HEK293 (cell line): ENCODE results near the gene COPS4.
A peak's percentile ranks its signal among the peaks of the same experiment; 100 is the strongest.

Experiments
- CTCF ChIA-PET: fragments of 350-600 bp; formaldehyde crosslinking; extraction: SDS; loops from one replicate; lab custom pipeline; 2021; ENCODE audit warnings: antibody characterized with exemption; lab: Yijun Ruan, JAX
- POLR2A ChIA-PET: fragments of 300-600 bp; formaldehyde crosslinking; extraction: SDS; loops from one replicate; lab custom pipeline; 2020; ENCODE audit warnings: antibody characterized with exemption, inconsistent platforms; lab: Yijun Ruan, JAX
- H3K27ac ChIP-seq: fragments of 200-500 bp; sonication (Bioruptor generic); 2 replicates; pipeline ENCODE4 v1.5.1; 2014; ENCODE audit warnings: low read depth, low read length, control low read depth, inconsistent platforms; ENCODE audit errors: extremely low read depth
- H3K36me3 ChIP-seq, 2 experiments: fragments of 200-500 bp in 1 of 2; sonication (Bioruptor generic) in 1 of 2; 1 replicate in 1 of 2; 2 replicates in 1 of 2; pipeline ENCODE4 v1.5.1; 2014 to 2017; ENCODE audit warnings: inconsistent platforms in 2 of 2, low read length in 2 of 2; ENCODE audit not compliant: control insufficient read depth in 2 of 2, insufficient read depth in 1 of 2
- H3K4me1 ChIP-seq: fragments of 200-500 bp; sonication (Bioruptor generic); 2 replicates; pipeline ENCODE4 v1.5.1; 2014; ENCODE audit warnings: mild to moderate bottlenecking, low read length, inconsistent platforms; ENCODE audit not compliant: control insufficient read depth, insufficient read depth
- H3K4me3 ChIP-seq: 2 replicates; pipeline ENCODE4 v1.5.1; 2011; ENCODE audit warnings: low read depth, mild to moderate bottlenecking, control low read depth, low read length, moderate library complexity
- H3K9me3 ChIP-seq: fragments of 200-500 bp; sonication (Bioruptor generic); 2 replicates; pipeline ENCODE4 v1.5.1; 2014; ENCODE audit warnings: low read depth, low read length, inconsistent platforms; ENCODE audit not compliant: control insufficient read depth, insufficient read depth
- GLI2 ChIP-seq: fragments of 450-650 bp; formaldehyde crosslinking; IDR thresholded peaks from 2 replicates; pipeline ENCODE4; 2017; ENCODE audit warnings: missing biosample characterization, missing genetic modification characterization, low read depth, borderline replicate concordance
- GLIS2 ChIP-seq: fragments of 450-650 bp; formaldehyde crosslinking; IDR thresholded peaks from 2 replicates; pipeline ENCODE4 v1.5.1; 2016; ENCODE audit warnings: missing biosample characterization, missing genetic modification characterization
- HOXC10 ChIP-seq: sonication (generic); formaldehyde crosslinking; IDR thresholded peaks from 2 replicates; pipeline ENCODE4 v1.8.1; 2023; ENCODE audit warnings: mild to moderate bottlenecking, missing genetic modification reagents
- KLF7 ChIP-seq: fragments of 450-650 bp; formaldehyde crosslinking; IDR thresholded peaks from 2 replicates; pipeline ENCODE4 v1.5.1; 2016; ENCODE audit warnings: missing biosample characterization, missing genetic modification characterization, borderline replicate concordance
- KLF8 ChIP-seq: fragments of 450-650 bp; formaldehyde crosslinking; IDR thresholded peaks from 2 replicates; pipeline ENCODE4 v1.5.1; 2016; ENCODE audit warnings: missing biosample characterization, missing genetic modification characterization
- KLF9 ChIP-seq: fragments of 450-650 bp; formaldehyde crosslinking; IDR thresholded peaks from 2 replicates; pipeline ENCODE4 v1.5.1; 2016; ENCODE audit warnings: missing biosample characterization, missing genetic modification characterization, low read depth
- SCRT2 ChIP-seq: fragments of 450-650 bp; formaldehyde crosslinking; IDR thresholded peaks from 2 replicates; pipeline ENCODE4 v1.5.1; 2016; ENCODE audit warnings: missing biosample characterization, missing genetic modification characterization
- SP2 ChIP-seq: fragments of 450-650 bp; formaldehyde crosslinking; IDR thresholded peaks from 2 replicates; pipeline ENCODE4 v1.5.1; 2016; ENCODE audit warnings: missing biosample characterization, missing genetic modification characterization
- WT1 ChIP-seq: fragments of 450-650 bp; formaldehyde crosslinking; IDR thresholded peaks from 2 replicates; pipeline ENCODE4 v1.5.1; 2016; ENCODE audit warnings: missing biosample characterization, missing genetic modification characterization
- YY2 ChIP-seq: fragments of 450-650 bp; formaldehyde crosslinking; IDR thresholded peaks from 2 replicates; pipeline ENCODE4 v1.5.1; 2016; ENCODE audit warnings: missing biosample characterization, missing genetic modification characterization
- ZBTB8A ChIP-seq: fragments of 450-650 bp; formaldehyde crosslinking; IDR thresholded peaks from 2 replicates; pipeline ENCODE4 v1.5.1; 2016; ENCODE audit warnings: missing biosample characterization, missing genetic modification characterization
- ZFP37 ChIP-seq: fragments of 450-650 bp; formaldehyde crosslinking; IDR thresholded peaks from 2 replicates; pipeline ENCODE4 v1.5.1; 2016; ENCODE audit warnings: missing biosample characterization, missing genetic modification characterization
- ZNF114 ChIP-seq: fragments of 450-650 bp; formaldehyde crosslinking; IDR thresholded peaks from 2 replicates; pipeline ENCODE4 v1.5.0; 2017; ENCODE audit warnings: missing biosample characterization, missing genetic modification characterization
- ZNF133 ChIP-seq: fragments of 450-650 bp; formaldehyde crosslinking; IDR thresholded peaks from 2 replicates; pipeline ENCODE4 v1.5.1; 2016; ENCODE audit warnings: missing biosample characterization, missing genetic modification characterization
- ZNF146 ChIP-seq: fragments of 450-650 bp; formaldehyde crosslinking; IDR thresholded peaks from 2 replicates; pipeline ENCODE4 v1.5.1; 2016; ENCODE audit warnings: missing biosample characterization, missing genetic modification characterization
- ZNF2 ChIP-seq: fragments of 450-650 bp; formaldehyde crosslinking; IDR thresholded peaks from 2 replicates; pipeline ENCODE4 v1.5.1; 2016; ENCODE audit warnings: missing biosample characterization, missing genetic modification characterization
- ZNF248 ChIP-seq: fragments of 450-650 bp; formaldehyde crosslinking; IDR thresholded peaks from 2 replicates; pipeline ENCODE4 v1.5.1; 2017; ENCODE audit warnings: missing biosample characterization, missing genetic modification characterization
- ZNF324 ChIP-seq: fragments of 450-650 bp; formaldehyde crosslinking; IDR thresholded peaks from 2 replicates; pipeline ENCODE4 v1.5.1; 2016; ENCODE audit warnings: missing biosample characterization, missing genetic modification characterization
- ZNF335 ChIP-seq: fragments of 450-650 bp; formaldehyde crosslinking; conservative IDR thresholded peaks from 2 replicates; pipeline ENCODE4 v1.5.1; 2016; ENCODE audit warnings: missing biosample characterization, missing genetic modification characterization
- ZNF354C ChIP-seq: fragments of 450-650 bp; formaldehyde crosslinking; IDR thresholded peaks from 2 replicates; pipeline ENCODE4 v1.5.1; 2016; ENCODE audit warnings: missing biosample characterization, missing genetic modification characterization, low read depth, borderline replicate concordance
- ZNF366 ChIP-seq: fragments of 450-650 bp; formaldehyde crosslinking; conservative IDR thresholded peaks from 2 replicates; pipeline ENCODE4 v1.5.1; 2016; ENCODE audit warnings: missing biosample characterization, missing genetic modification characterization
- ZNF426 ChIP-seq: fragments of 450-650 bp; formaldehyde crosslinking; IDR thresholded peaks from 2 replicates; pipeline ENCODE4 v1.5.1; 2017; ENCODE audit warnings: missing biosample characterization, missing genetic modification characterization, mild to moderate bottlenecking, inconsistent platforms, moderate library complexity
- ZNF514 ChIP-seq: fragments of 450-650 bp; formaldehyde crosslinking; IDR thresholded peaks from 2 replicates; pipeline ENCODE4 v1.5.1; 2016; ENCODE audit warnings: missing biosample characterization, missing genetic modification characterization
- ZNF544 ChIP-seq: fragments of 450-650 bp; formaldehyde crosslinking; IDR thresholded peaks from 2 replicates; pipeline ENCODE4 v1.5.0; 2017; ENCODE audit warnings: missing biosample characterization, missing genetic modification characterization
- ZNF626 ChIP-seq: fragments of 450-650 bp; sonication (Bioruptor Pico); formaldehyde crosslinking; IDR thresholded peaks from 2 replicates; pipeline ENCODE4 v1.5.1; 2018; ENCODE audit warnings: missing biosample characterization, missing genetic modification characterization, inconsistent platforms
- ZNF670 ChIP-seq: fragments of 450-650 bp; formaldehyde crosslinking; IDR thresholded peaks from 2 replicates; pipeline ENCODE4 v1.5.1; 2016; ENCODE audit warnings: missing biosample characterization, missing genetic modification characterization, low read depth
- ZSCAN30 ChIP-seq: fragments of 450-650 bp; IDR thresholded peaks from 2 replicates; pipeline ENCODE4 v1.5.1; 2018; ENCODE audit warnings: missing biosample characterization, mild to moderate bottlenecking, missing genetic modification characterization, moderate library complexity
- ZXDB ChIP-seq: fragments of 450-650 bp; formaldehyde crosslinking; IDR thresholded peaks from 2 replicates; pipeline ENCODE4 v1.5.1; 2016; ENCODE audit warnings: missing biosample characterization, missing genetic modification characterization
- TF ChIP-seq, protein P1 (sequence below): fragments of 450-650 bp; formaldehyde crosslinking; conservative IDR thresholded peaks from 2 replicates; pipeline ENCODE4 v1.5.1; 2016; ENCODE audit warnings: low read depth, missing biosample characterization, missing genetic modification characterization
- TF ChIP-seq, protein P2 (sequence below): fragments of 450-650 bp; formaldehyde crosslinking; IDR thresholded peaks from 2 replicates; pipeline ENCODE4 v1.5.1; 2016; ENCODE audit warnings: missing biosample characterization, missing genetic modification characterization
- TF ChIP-seq, protein P3 (sequence below): fragments of 450-650 bp; formaldehyde crosslinking; IDR thresholded peaks from 2 replicates; pipeline ENCODE4 v1.5.1; 2016; ENCODE audit warnings: missing biosample characterization, missing genetic modification characterization

Gene COPS4

DNA sequence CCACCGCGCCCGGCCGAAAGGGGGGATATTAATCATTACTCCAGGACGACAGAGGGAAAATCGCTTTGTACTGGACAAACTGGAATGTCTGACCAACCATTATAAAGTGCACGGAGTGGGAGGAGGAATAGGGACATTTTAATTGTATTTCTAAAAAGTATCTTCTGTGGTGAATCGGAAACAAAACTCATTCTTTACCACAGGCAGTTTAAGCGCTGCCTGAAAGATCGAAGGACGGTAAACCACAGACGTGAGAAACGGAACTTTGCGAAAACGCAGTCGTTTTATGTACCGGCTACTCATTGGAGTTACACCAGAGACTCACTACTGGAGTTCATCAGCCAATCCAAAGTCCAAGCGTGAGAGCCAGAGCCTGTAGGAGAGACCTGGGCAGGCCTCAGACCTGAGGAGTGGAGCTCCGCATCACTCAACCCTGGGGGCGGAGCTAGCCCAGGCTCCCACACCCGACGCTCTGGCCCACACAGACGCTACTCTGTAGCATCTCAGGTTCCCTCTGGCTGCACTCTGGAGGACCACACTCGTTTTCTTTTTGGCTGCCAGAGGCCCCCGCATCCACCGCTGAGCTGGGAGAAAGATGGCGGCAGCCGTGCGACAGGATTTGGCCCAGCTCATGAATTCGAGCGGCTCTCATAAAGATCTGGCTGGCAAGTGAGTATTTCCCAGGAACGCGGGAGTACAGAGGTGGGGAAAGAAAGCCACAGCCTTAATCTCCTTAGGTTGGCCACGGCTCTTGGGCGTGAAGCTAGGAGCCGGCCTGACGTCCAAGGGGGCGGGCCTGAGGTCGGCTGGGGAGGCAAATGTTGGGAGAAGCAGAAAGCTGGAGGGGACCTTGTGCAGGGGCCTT, at the start of gene COPS4:
Gene COPS4, plus strand, starts transcription at position 554 of the 865 bp plus-strand sequence. Its CDS starts 42 bp downstream, at position 596.
- CTCF ChIA-PET, result interaction anchor here (1.0 kb wide), 1 partner anchor 218 kb away, joined by 5 read pairs; no protein-coding TSS in a partner anchor
- POLR2A ChIA-PET, result interaction anchor here (0.5 to 1.4 kb wide), 20 partner anchors 10 to 661 kb away, joined by 3 to 58 read pairs (median 5); partner anchors contain the start of genes COQ2, HELQ, HNRNPD and LIN54
- no peaks in the 10 kb centered on the region for H3K36me3 ChIP-seq
- H3K4me1 ChIP-seq, result no peaks in the 10 kb centered on the region
- H3K27ac ChIP-seq, result peak within 1 kb of the TSS; percentile 54
- no peaks in the 10 kb centered on the region for H3K9me3 ChIP-seq
- peak within 1 kb of the TSS; percentile 89 for H3K4me3 ChIP-seq
- TF ChIP-seq ZNF335 (peak; percentile 96), ZNF544 (tag by site-specific recombination) (no peak), ZNF354C (no peak), HOXC10 (CRISPR knock-in tag) (no peak), ZNF366 (tag by site-specific recombination) (peak; percentile 77), KLF9 (peak; percentile 76), WT1 (tag by site-specific recombination) (no peak), SP2 (tag by site-specific recombination) (peak; percentile 91), ZNF146 (tag by site-specific recombination) (no peak), YY2 (peak; percentile 60; the same call in 1 of the 2 replicates), GLIS2 (tag by site-specific recombination) (peak; percentile 32), KLF7 (0 out of 2 replicates have a peak, but pooled peaks have one; percentile 12), ZBTB8A (tag by site-specific recombination) (peak; percentile 58; the same call in 1 of the 2 replicates), ZNF133 (tag by site-specific recombination) (no peak), ZFP37 (tag by site-specific recombination) (no peak), ZNF2 (tag by site-specific recombination) (peak; percentile 79), SCRT2 (tag by site-specific recombination) (0 out of 2 replicates have a peak, but pooled peaks have one; percentile 27), GLI2 (tag by site-specific recombination) (no peak), ZNF114 (tag by site-specific recombination) (no peak), ZNF426 (tag by site-specific recombination) (no peak), ZNF670 (tag by site-specific recombination) (no peak), KLF8 (peak; percentile 92), ZNF248 (no peak), ZXDB (tag by site-specific recombination) (peak; percentile 94), ZNF514 (tag by site-specific recombination) (no peak), ZNF626 (0 out of 2 replicates have a peak, but pooled peaks have one; percentile 62), ZSCAN30 (peak; percentile 83), ZNF324 (tag by site-specific recombination) (peak; percentile 77)
- TF ChIP-seq, protein P1, sequence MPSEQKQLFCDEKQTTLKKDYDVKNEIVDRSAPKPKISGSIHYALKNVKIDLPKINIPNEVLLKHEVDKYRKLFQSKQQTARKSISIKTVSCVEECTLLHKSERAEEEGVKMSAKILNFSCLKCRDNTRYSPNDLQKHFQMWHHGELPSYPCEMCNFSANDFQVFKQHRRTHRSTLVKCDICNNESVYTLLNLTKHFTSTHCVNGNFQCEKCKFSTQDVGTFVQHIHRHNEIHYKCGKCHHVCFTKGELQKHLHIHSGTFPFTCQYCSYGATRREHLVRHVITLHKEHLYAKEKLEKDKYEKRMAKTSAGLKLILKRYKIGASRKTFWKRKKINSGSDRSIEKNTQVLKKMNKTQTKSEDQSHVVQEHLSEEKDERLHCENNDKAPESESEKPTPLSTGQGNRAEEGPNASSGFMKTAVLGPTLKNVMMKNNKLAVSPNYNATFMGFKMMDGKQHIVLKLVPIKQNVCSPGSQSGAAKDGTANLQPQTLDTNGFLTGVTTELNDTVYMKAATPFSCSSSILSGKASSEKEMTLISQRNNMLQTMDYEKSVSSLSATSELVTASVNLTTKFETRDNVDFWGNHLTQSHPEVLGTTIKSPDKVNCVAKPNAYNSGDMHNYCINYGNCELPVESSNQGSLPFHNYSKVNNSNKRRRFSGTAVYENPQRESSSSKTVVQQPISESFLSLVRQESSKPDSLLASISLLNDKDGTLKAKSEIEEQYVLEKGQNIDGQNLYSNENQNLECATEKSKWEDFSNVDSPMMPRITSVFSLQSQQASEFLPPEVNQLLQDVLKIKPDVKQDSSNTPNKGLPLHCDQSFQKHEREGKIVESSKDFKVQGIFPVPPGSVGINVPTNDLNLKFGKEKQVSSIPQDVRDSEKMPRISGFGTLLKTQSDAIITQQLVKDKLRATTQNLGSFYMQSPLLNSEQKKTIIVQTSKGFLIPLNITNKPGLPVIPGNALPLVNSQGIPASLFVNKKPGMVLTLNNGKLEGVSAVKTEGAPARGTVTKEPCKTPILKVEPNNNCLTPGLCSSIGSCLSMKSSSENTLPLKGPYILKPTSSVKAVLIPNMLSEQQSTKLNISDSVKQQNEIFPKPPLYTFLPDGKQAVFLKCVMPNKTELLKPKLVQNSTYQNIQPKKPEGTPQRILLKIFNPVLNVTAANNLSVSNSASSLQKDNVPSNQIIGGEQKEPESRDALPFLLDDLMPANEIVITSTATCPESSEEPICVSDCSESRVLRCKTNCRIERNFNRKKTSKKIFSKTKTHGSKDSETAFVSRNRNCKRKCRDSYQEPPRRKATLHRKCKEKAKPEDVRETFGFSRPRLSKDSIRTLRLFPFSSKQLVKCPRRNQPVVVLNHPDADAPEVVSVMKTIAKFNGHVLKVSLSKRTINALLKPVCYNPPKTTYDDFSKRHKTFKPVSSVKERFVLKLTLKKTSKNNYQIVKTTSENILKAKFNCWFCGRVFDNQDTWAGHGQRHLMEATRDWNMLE (tag by site-specific recombination), result peak; percentile 98
- TF ChIP-seq, protein P2, sequence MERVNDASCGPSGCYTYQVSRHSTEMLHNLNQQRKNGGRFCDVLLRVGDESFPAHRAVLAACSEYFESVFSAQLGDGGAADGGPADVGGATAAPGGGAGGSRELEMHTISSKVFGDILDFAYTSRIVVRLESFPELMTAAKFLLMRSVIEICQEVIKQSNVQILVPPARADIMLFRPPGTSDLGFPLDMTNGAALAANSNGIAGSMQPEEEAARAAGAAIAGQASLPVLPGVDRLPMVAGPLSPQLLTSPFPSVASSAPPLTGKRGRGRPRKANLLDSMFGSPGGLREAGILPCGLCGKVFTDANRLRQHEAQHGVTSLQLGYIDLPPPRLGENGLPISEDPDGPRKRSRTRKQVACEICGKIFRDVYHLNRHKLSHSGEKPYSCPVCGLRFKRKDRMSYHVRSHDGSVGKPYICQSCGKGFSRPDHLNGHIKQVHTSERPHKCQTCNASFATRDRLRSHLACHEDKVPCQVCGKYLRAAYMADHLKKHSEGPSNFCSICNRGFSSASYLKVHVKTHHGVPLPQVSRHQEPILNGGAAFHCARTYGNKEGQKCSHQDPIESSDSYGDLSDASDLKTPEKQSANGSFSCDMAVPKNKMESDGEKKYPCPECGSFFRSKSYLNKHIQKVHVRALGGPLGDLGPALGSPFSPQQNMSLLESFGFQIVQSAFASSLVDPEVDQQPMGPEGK (tag by site-specific recombination), result peak; percentile 70
- TF ChIP-seq, protein P3, sequence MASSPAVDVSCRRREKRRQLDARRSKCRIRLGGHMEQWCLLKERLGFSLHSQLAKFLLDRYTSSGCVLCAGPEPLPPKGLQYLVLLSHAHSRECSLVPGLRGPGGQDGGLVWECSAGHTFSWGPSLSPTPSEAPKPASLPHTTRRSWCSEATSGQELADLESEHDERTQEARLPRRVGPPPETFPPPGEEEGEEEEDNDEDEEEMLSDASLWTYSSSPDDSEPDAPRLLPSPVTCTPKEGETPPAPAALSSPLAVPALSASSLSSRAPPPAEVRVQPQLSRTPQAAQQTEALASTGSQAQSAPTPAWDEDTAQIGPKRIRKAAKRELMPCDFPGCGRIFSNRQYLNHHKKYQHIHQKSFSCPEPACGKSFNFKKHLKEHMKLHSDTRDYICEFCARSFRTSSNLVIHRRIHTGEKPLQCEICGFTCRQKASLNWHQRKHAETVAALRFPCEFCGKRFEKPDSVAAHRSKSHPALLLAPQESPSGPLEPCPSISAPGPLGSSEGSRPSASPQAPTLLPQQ (tag by site-specific recombination), result peak; percentile 65; the same call in 1 of the 2 replicates
